Mesenchymal stem cell (in vitro differentiated cells and primary cell): ENCODE results near the gene MLLT3.
A peak's percentile ranks its signal among the peaks of the same experiment; 100 is the strongest.

ENCODE experiments used
- DNase-seq: peaks from one replicate; pipeline ENCODE4 v3.0.0-alpha.2; 2013
- H2AFZ ChIP-seq: one replicate; pipeline ENCODE4 v1.6.1; 2013; ENCODE audit warnings: low read depth, mild to moderate bottlenecking, control low read depth, inconsistent platforms, low read length, moderate library complexity
- H2AK5ac ChIP-seq: 2 replicates; pipeline ENCODE4 v1.6.1; 2013; ENCODE audit warnings: low read length, moderate library complexity, mild to moderate bottlenecking, inconsistent platforms; ENCODE audit not compliant: severe bottlenecking
- H2BK120ac ChIP-seq: one replicate; pipeline ENCODE4 v1.6.1; 2013; ENCODE audit warnings: low read depth, mild to moderate bottlenecking, inconsistent platforms, low read length, moderate library complexity
- H2BK12ac ChIP-seq, 2 experiments: one replicate each; pipeline ENCODE4 v1.6.1; 2013; ENCODE audit warnings: inconsistent platforms in 2 of 2, low read length in 2 of 2, mild to moderate bottlenecking in 2 of 2, moderate library complexity in 2 of 2, control low read depth in 1 of 2
- H2BK15ac ChIP-seq: one replicate; pipeline ENCODE4 v1.6.1; 2013; ENCODE audit warnings: mild to moderate bottlenecking, low read depth, inconsistent platforms; ENCODE audit not compliant: poor library complexity, severe bottlenecking
- H2BK5ac ChIP-seq: 2 replicates; pipeline ENCODE4 v1.6.1; 2013; ENCODE audit warnings: low read depth, mild to moderate bottlenecking, low read length, control low read depth, inconsistent platforms; ENCODE audit not compliant: poor library complexity, severe bottlenecking
- H3K14ac ChIP-seq, 2 experiments: one replicate each; pipeline ENCODE4 v1.6.1; 2013; ENCODE audit warnings: inconsistent platforms in 2 of 2, low read length in 2 of 2, control low read depth in 1 of 2, mild to moderate bottlenecking in 1 of 2, moderate library complexity in 1 of 2
- H3K18ac ChIP-seq, 2 experiments: one replicate each; pipeline ENCODE4 v1.6.1; 2013; ENCODE audit warnings: inconsistent platforms in 2 of 2, low read length in 2 of 2, control low read depth in 1 of 2, low read depth in 1 of 2, mild to moderate bottlenecking in 1 of 2
- H3K23ac ChIP-seq, 2 experiments: one replicate each; pipeline ENCODE4 v1.6.1; 2013; ENCODE audit warnings: inconsistent platforms in 2 of 2, low read length in 2 of 2, mild to moderate bottlenecking in 2 of 2, moderate library complexity in 2 of 2, control low read depth in 1 of 2
- H3K27ac ChIP-seq: 2 replicates; pipeline ENCODE4 v1.5.1; 2013; ENCODE audit warnings: mild to moderate bottlenecking, moderate library complexity, low read length, control low read depth, inconsistent platforms; ENCODE audit not compliant: poor library complexity, severe bottlenecking
- H3K27me3 ChIP-seq, 2 experiments: 2 replicates each; pipeline versions ENCODE4 v1.6.1 to v1.7.0; 2013; ENCODE audit warnings: low read length in 2 of 2, mild to moderate bottlenecking in 2 of 2, moderate library complexity in 2 of 2, control low read depth in 1 of 2, inconsistent platforms in 1 of 2; ENCODE audit not compliant: control insufficient read depth in 1 of 2, insufficient read depth in 1 of 2
- H3K36me3 ChIP-seq, 2 experiments: 2 replicates each; pipeline versions ENCODE4 v1.6.1 to v1.7.0; 2013; ENCODE audit warnings: low read length in 2 of 2, control low read depth in 1 of 2, inconsistent platforms in 1 of 2, low read depth in 1 of 2, mild to moderate bottlenecking in 1 of 2; ENCODE audit not compliant: insufficient read depth in 2 of 2, control insufficient read depth in 1 of 2
- H3K4ac ChIP-seq, 2 experiments: one replicate each; pipeline ENCODE4 v1.6.1; 2013; ENCODE audit warnings: inconsistent platforms in 2 of 2, low read length in 2 of 2, mild to moderate bottlenecking in 2 of 2, moderate library complexity in 2 of 2, control low read depth in 1 of 2, low read depth in 1 of 2
- H3K4me1 ChIP-seq: 2 replicates; pipeline ENCODE4 v1.6.1; 2013; ENCODE audit warnings: low read depth, low read length, control low read depth; ENCODE audit not compliant: control insufficient read depth, insufficient read depth
- H3K4me2 ChIP-seq: 2 replicates; pipeline ENCODE4 v1.6.1; 2013; ENCODE audit warnings: low read length, mild to moderate bottlenecking, inconsistent platforms; ENCODE audit not compliant: poor library complexity, severe bottlenecking
- H3K4me3 ChIP-seq, 2 experiments: 2 replicates each; pipeline versions ENCODE4 v1.5.1 to v1.7.0; 2013; ENCODE audit warnings: low read length in 2 of 2, mild to moderate bottlenecking in 2 of 2, control low read depth in 1 of 2, low read depth in 1 of 2; ENCODE audit not compliant: insufficient read depth in 1 of 2
- H3K79me1 ChIP-seq: replicated peaks from 2 replicates; pipeline ENCODE4 v1.6.1; 2013; ENCODE audit warnings: mild to moderate bottlenecking, control low read depth, low read length, inconsistent platforms; ENCODE audit not compliant: poor library complexity, severe bottlenecking
- H3K9ac ChIP-seq: 2 replicates; pipeline ENCODE4 v1.7.0; 2013; ENCODE audit warnings: mild to moderate bottlenecking, low read length, moderate library complexity
- H3K9me3 ChIP-seq: 2 replicates; pipeline ENCODE4 v1.7.0; 2013; ENCODE audit warnings: mild to moderate bottlenecking, low read length; ENCODE audit not compliant: control insufficient read depth
- H4K8ac ChIP-seq: one replicate; pipeline ENCODE4 v1.6.1; 2013; ENCODE audit warnings: inconsistent platforms, mild to moderate bottlenecking, low read length, moderate library complexity
- H4K91ac ChIP-seq: one replicate; pipeline ENCODE4 v1.6.1; 2013; ENCODE audit warnings: mild to moderate bottlenecking, low read length, inconsistent platforms
- WGBS: methylation state at CpG from one replicate; pipeline ENCODE4 v1.1.7; 2013; ENCODE audit warnings: mixed read lengths; 5-methylcytosine and 5-hydroxymethylcytosine counted together

Gene MLLT3

GRCh38 chr9:20593105-20593504 is 29.2 kb downstream of the MLLT3 start:
- H3K14ac ChIP-seq: no peak overlapping the region
- H2BK120ac ChIP-seq: no peak overlapping the region
- H2BK15ac ChIP-seq: no peak overlapping the region
- H3K23ac ChIP-seq: no peak overlapping the region
- no peaks in the 10 kb centered on the region for H3K4me1 ChIP-seq
- no peaks in the 10 kb centered on the region for H3K36me3 ChIP-seq
- H4K91ac ChIP-seq: no peak overlapping the region
- H3K27me3 ChIP-seq: no peaks in the 10 kb centered on the region
- H2BK5ac ChIP-seq: peak overlapping the region; percentile 79
- H2BK12ac ChIP-seq: no peak overlapping the region
- no peak overlapping the region for H2AFZ ChIP-seq
- DNase-seq: no peak
- H3K9me3 ChIP-seq: no peaks in the 10 kb centered on the region
- H3K18ac ChIP-seq: no peak overlapping the region
- H4K8ac ChIP-seq: no peak overlapping the region
- H3K4me3 ChIP-seq: no peak overlapping the region
- H3K4ac ChIP-seq: no peak overlapping the region
- peak overlapping the region; percentile 65 for H3K27ac ChIP-seq
- 30% methylated on average over 4 of the region's 5 CpGs for WGBS
- H3K9ac ChIP-seq: peak overlapping the region; percentile 47
- H2AK5ac ChIP-seq: peak overlapping the region; percentile 66
- peaks cover 7% of the 10 kb centered on the region for H3K79me1 ChIP-seq
- no peak overlapping the region for H3K4me2 ChIP-seq

GRCh38 chr9:20592673-20593072 is 29.6 kb downstream of the MLLT3 start:
- 0% methylated on average over 1 of the region's 1 CpG for WGBS
- no peak for DNase-seq

DNA sequence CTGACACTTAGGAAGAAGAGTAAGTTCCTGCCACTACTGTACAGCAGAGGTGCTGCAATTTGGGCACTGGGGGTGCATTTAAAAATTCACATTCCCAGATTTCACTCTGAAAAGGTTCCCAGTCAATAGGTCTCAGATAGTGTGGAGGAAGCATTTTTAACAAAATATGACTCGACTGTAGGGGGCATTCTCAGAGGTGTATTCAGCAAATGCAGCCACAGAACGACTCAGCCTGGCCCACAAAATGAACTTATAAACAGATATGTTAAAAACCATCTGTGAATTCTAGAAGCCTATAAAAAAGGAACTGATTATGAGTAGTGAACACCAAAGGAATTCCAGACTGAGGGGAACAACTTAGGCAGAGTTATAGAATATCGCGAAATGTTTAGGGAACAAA is 31.1 kb downstream of the MLLT3 start:
- Histone ChIP-seq H4K91ac (no peak overlapping the region), H3K4me2 (no peak overlapping the region), H3K14ac (no peak overlapping the region), H3K4me1 (no peaks in the 10 kb centered on the region), H2AFZ (no peak overlapping the region), H3K18ac (no peak overlapping the region), H2BK15ac (no peak overlapping the region), H3K9me3 (no peaks in the 10 kb centered on the region), H3K4ac (no peak overlapping the region), H3K9ac (no peak overlapping the region), H4K8ac (no peak overlapping the region), H2AK5ac (no peak overlapping the region), H2BK5ac (no peak overlapping the region), H3K27ac (no peak overlapping the region), H2BK120ac (no peak overlapping the region), H3K4me3 (no peak overlapping the region), H3K79me1 (peaks cover 11% of the 10 kb centered on the region), H2BK12ac (no peak overlapping the region), H3K27me3 (no peaks in the 10 kb centered on the region), H3K23ac (no peak overlapping the region), H3K36me3 (no peaks in the 10 kb centered on the region)
- DNase-seq: no peak
- 80% methylated on average over 1 of the region's 4 CpGs for WGBS

More at GRCh38 chr9:20592673-20593072, 29.6 kb downstream of the MLLT3 start:
- peaks cover 7% of the 10 kb centered on the region for H3K79me1 ChIP-seq
- no peak overlapping the region for H2BK15ac ChIP-seq
- no peak overlapping the region for H2BK12ac ChIP-seq
- no peak overlapping the region for H4K91ac ChIP-seq
- H3K4me2 ChIP-seq: no peak overlapping the region
- H3K36me3 ChIP-seq: no peaks in the 10 kb centered on the region
- H3K9ac ChIP-seq: peak overlapping the region; percentile 47
- H3K9me3 ChIP-seq: no peaks in the 10 kb centered on the region
- no peak overlapping the region for H3K4ac ChIP-seq
- H3K27me3 ChIP-seq: no peaks in the 10 kb centered on the region
- no peaks in the 10 kb centered on the region for H3K4me1 ChIP-seq
- H4K8ac ChIP-seq: no peak overlapping the region
- H3K18ac ChIP-seq: no peak overlapping the region
- no peak overlapping the region for H2BK120ac ChIP-seq
- no peak overlapping the region for H2AFZ ChIP-seq
- H3K23ac ChIP-seq: no peak overlapping the region
- H2AK5ac ChIP-seq: no peak overlapping the region
- H3K4me3 ChIP-seq: no peak overlapping the region
- no peak overlapping the region for H3K14ac ChIP-seq
- peak overlapping the region; percentile 65 for H3K27ac ChIP-seq
- no peak overlapping the region for H2BK5ac ChIP-seq

GRCh38 chr9:20584968-20585643 is 37.2 kb downstream of the MLLT3 start:
- Histone ChIP-seq H3K4ac (no peak overlapping the region), H3K4me3 (no peak overlapping the region), H3K4me1 (no peaks in the 10 kb centered on the region), H3K4me2 (no peak overlapping the region), H4K91ac (no peak overlapping the region), H2BK15ac (no peak overlapping the region), H3K9me3 (no peaks in the 10 kb centered on the region), H2AK5ac (no peak overlapping the region), H3K27me3 (no peaks in the 10 kb centered on the region), H3K18ac (no peak overlapping the region), H4K8ac (no peak overlapping the region), H2BK12ac (no peak overlapping the region), H2BK5ac (no peak overlapping the region), H3K9ac (no peak overlapping the region), H3K36me3 (no peaks in the 10 kb centered on the region), H3K79me1 (peaks cover 20% of the 10 kb centered on the region), H2AFZ (no peak overlapping the region), H3K27ac (no peak overlapping the region), H2BK120ac (no peak overlapping the region), H3K14ac (no peak overlapping the region), H3K23ac (no peak overlapping the region)
- 86% methylated on average over 7 of the region's 7 CpGs for WGBS
- no peak for DNase-seq
